ENCODE data around the gene MPRIP.

Gene MPRIP

DNA sequence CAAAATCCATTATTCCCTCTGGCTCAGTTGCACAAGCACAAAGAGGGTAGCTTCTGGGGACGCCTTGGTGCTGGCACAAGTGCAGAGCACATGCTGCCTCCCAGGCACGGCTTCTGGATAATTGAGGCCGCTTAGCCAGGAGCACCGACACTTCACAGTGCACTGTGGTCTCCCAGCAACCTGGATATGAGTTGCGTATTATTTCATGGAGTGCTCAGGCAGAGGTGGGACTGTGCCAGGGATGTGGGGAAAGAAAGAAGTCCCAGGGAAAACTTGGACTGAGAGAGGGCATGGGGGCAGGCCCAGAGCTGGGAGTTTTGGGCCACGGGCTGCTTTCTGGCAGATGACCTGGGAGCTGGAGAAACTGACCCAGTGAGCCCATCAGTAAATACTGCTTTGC is 37.5 kb downstream of the MPRIP start:
- Histone ChIP-seq H3K4me3 (ENCODE audit: low read length) (no peak overlapping the region), H3K36me3 (ENCODE audit: control insufficient read depth, low read depth, low read length) (peaks cover 10% of the 10 kb centered on the region), H3K27ac (ENCODE audit: low read length) (no peak overlapping the region), H3K27me3 (ENCODE audit: control insufficient read depth, insufficient read depth, low read length) (no peaks in the 10 kb centered on the region), H3K4me1 (ENCODE audit: control insufficient read depth, low read depth, low read length) (no peaks in the 10 kb centered on the region), H3K9ac (ENCODE audit: low read length) (no peak overlapping the region), H3K9me3 (ENCODE audit: control insufficient read depth, low read depth, low read length) (no peaks in the 10 kb centered on the region)

DNA sequence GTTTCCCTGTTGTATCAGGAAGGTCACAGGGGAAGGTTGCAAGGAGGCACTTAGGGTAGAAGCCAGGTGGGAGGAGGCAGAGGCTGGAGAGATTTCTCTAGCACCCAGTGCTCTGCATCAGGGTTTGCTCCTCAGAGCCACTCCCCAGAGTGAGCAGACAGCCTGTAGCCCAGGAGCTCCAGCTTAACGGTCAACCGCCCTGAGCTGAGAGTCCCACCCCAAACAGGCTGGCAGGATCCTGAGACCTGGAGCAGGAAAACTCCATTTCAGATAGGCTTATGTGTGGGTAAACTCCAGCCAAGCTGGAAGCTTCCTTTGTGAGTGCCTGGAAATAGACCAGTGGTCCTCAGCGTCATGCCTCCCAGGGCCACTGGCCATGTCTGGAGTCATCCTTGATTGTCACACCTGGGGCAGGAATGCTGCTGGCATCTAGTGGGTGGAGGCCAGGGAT is 37.9 kb downstream of the MPRIP start:
- Histone ChIP-seq H3K27ac (ENCODE audit: low read length) (no peak overlapping the region), H3K9ac (ENCODE audit: low read length) (no peak overlapping the region), H3K4me1 (ENCODE audit: control insufficient read depth, low read depth, low read length) (no peaks in the 10 kb centered on the region)

DNA sequence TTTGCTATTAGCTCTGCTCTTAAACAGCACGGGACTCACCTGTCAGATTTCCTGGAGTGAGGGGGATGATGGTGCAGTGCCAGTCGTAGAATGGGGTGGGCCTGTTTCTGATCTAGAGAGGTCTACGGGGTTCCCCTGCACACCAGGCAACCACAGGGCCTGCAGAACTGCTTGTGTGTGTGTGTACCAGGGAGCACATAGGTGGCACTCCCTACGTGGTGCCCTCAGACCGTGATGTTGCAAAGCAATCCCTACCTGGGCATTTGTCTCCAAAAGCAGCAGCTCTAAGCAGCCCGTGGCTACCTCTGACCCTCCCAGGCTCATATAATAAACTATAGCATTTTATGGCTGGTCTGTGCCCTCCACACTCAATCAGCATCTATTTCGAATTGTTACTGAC is 38.5 kb downstream of the MPRIP start:
- Histone ChIP-seq H3K4me3 (ENCODE audit: low read length) (no peak overlapping the region), H3K36me3 (ENCODE audit: control insufficient read depth, low read depth, low read length) (peaks cover 10% of the 10 kb centered on the region), H3K9me3 (ENCODE audit: control insufficient read depth, low read depth, low read length) (no peaks in the 10 kb centered on the region), H3K9ac (ENCODE audit: low read length) (no peak overlapping the region), H3K27ac (ENCODE audit: low read length) (no peak overlapping the region), H3K4me1 (ENCODE audit: control insufficient read depth, low read depth, low read length) (no peaks in the 10 kb centered on the region), H3K27me3 (ENCODE audit: control insufficient read depth, insufficient read depth, low read length) (no peaks in the 10 kb centered on the region)

More for the DNA sequence above, 37.9 kb downstream of the MPRIP start:
- no peak overlapping the region for H3K4me3 ChIP-seq (ENCODE audit: low read length)
- H3K36me3 ChIP-seq (ENCODE audit: control insufficient read depth, low read depth, low read length): peaks cover 10% of the 10 kb centered on the region
- H3K27me3 ChIP-seq (ENCODE audit: control insufficient read depth, insufficient read depth, low read length): no peaks in the 10 kb centered on the region
- no peaks in the 10 kb centered on the region for H3K9me3 ChIP-seq (ENCODE audit: control insufficient read depth, low read depth, low read length)

DNA sequence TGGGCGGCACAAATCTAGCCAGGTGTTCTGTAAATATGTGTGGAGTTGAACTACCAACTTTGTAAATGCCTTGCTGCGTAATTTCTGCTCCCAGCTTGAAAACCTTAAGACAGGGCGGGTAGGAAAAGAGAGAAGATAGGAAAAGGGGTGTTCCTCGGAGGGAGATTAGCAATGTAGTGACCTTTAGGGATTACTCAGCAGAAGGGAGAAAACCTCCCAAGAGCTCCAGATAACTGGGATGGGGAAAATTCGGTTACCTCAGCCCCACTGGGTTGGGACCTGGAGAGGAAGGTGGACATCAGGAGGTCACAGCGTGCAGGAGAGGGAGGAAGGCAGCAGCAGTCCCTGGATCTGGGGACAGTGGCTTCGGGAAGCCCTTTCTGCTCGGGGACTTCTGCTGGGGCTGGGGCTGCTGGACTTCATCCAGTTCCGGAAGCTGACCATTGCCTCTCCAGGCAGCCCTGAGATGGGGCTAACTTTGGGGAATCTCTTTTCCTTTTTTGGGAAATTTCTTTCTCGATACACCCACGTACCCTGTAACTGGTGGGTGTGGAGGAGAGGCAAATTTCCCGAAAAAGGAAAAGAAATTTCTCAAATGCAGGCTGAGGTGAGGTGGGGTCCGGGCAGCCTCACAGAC is 39.2 kb downstream of the MPRIP start:
- Histone ChIP-seq H3K27ac (ENCODE audit: low read length) (no peak overlapping the region), H3K9ac (ENCODE audit: low read length) (no peak overlapping the region), H3K27me3 (ENCODE audit: control insufficient read depth, insufficient read depth, low read length) (no peaks in the 10 kb centered on the region), H3K4me3 (ENCODE audit: low read length) (no peak overlapping the region), H3K9me3 (ENCODE audit: control insufficient read depth, low read depth, low read length) (no peaks in the 10 kb centered on the region), H3K4me1 (ENCODE audit: control insufficient read depth, low read depth, low read length) (no peaks in the 10 kb centered on the region), H3K36me3 (ENCODE audit: control insufficient read depth, low read depth, low read length) (peaks cover 10% of the 10 kb centered on the region)

DNA sequence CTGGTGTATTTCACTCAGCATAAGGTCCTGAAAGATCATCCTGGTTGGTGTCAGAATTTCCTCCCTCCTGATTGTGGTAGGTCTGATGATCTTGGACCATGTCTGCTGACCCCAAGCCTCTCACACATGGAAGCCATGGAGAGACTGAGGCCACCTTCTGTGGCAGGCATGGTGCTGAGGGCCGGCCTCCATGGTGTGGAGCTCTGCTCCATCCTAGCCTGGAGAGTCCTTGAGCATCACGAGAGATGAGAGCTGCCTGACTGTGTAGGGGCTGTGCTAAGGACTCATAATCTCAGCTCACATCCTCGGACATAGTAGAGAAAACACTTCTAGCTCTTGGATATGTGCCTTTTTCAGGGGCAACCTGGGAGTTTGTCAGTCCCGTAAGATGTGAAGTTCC is 40.6 kb downstream of the MPRIP start:
- H3K36me3 ChIP-seq (ENCODE audit: control insufficient read depth, low read depth, low read length): peaks cover 8% of the 10 kb centered on the region
- H3K4me1 ChIP-seq (ENCODE audit: control insufficient read depth, low read depth, low read length): no peaks in the 10 kb centered on the region
- no peaks in the 10 kb centered on the region for H3K27me3 ChIP-seq (ENCODE audit: control insufficient read depth, insufficient read depth, low read length)
- H3K9me3 ChIP-seq (ENCODE audit: control insufficient read depth, low read depth, low read length): no peaks in the 10 kb centered on the region
- no peak overlapping the region for H3K4me3 ChIP-seq (ENCODE audit: low read length)
- H3K27ac ChIP-seq (ENCODE audit: low read length): no peak overlapping the region
- no peak overlapping the region for H3K9ac ChIP-seq (ENCODE audit: low read length)

DNA sequence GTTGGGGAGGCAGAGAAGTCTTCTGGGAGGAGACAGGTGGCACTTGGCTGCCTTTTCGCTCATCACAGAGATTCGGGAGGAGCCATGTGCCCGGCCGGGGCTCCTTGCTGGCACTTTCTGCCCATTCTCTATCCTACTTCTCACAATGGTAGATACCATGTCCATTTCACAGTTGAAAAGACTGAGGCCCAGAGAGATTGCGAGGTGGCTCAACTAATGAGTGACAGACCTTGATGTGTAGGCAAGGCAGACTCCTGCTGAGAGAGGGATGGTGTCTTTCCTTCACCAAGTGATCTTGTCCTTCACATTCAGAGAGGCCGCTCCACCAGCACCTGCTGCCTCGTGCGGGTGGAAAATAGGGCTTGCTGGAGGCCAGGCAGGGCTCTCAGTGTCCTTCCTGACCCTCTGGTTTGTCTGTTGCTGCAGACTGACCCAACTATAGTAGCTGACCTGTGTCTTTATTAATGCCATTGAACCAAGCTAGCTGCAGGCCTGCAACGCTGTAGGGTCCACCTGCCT is 42.1 kb downstream of the MPRIP start:
- H3K27ac ChIP-seq (ENCODE audit: low read length): no peak overlapping the region
- no peaks in the 10 kb centered on the region for H3K9me3 ChIP-seq (ENCODE audit: control insufficient read depth, low read depth, low read length)
- H3K4me1 ChIP-seq (ENCODE audit: control insufficient read depth, low read depth, low read length): no peaks in the 10 kb centered on the region
- H3K9ac ChIP-seq (ENCODE audit: low read length): no peak overlapping the region
- no peaks in the 10 kb centered on the region for H3K27me3 ChIP-seq (ENCODE audit: control insufficient read depth, insufficient read depth, low read length)
- H3K4me3 ChIP-seq (ENCODE audit: low read length): no peak overlapping the region
- peaks cover 4% of the 10 kb centered on the region for H3K36me3 ChIP-seq (ENCODE audit: control insufficient read depth, low read depth, low read length)

DNA sequence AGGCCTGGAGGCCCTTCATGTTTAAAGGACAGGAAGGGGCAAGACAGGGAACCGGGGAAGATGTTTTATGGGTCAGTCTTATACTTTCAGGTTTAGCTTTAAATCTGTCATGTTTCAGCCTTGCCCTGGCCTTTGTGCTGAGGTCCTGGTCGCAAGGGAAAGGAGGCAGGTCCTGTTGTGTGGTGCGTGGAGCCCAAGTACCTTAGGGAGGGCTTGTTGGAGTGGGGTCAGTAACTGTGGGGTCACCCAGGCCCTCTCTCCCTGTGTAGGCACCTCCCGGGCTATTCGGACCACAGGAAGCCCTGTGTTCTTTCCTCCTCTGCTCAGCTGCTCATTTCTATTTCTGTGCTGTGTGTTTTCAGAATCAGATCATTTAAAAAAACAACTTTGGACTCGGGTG is 42.7 kb downstream of the MPRIP start:
- Histone ChIP-seq H3K9ac (ENCODE audit: low read length) (no peak overlapping the region), H3K27ac (ENCODE audit: low read length) (no peak overlapping the region)

DNA sequence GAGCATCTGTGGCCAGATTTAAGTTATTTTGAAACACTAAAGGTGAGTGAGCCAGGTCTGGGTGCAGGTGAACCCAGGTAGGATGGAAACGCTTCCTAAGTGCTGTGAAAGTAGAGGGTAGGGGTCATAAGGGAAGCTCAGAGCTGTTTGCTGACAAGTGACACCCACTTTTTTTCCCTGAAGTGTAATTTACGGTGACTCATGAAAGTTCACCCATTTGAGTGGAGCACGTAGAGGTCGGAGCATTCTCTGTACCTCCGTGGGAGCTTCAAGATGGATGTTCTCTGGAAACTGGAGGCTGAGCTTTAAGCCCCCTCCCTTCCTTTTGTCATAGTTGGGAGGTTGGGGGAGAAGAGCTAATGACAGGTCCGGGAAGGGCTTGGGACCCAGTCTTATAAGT is 44.3 kb downstream of the MPRIP start:
- Histone ChIP-seq H3K27ac (ENCODE audit: low read length) (no peak overlapping the region), H3K9me3 (ENCODE audit: control insufficient read depth, low read depth, low read length) (no peaks in the 10 kb centered on the region), H3K9ac (ENCODE audit: low read length) (no peak overlapping the region), H3K27me3 (ENCODE audit: control insufficient read depth, insufficient read depth, low read length) (no peaks in the 10 kb centered on the region), H3K4me3 (ENCODE audit: low read length) (no peak overlapping the region), H3K36me3 (ENCODE audit: control insufficient read depth, low read depth, low read length) (peaks cover 4% of the 10 kb centered on the region), H3K4me1 (ENCODE audit: control insufficient read depth, low read depth, low read length) (no peaks in the 10 kb centered on the region)

More for the DNA sequence above, 42.7 kb downstream of the MPRIP start:
- H3K4me1 ChIP-seq (ENCODE audit: control insufficient read depth, low read depth, low read length): no peaks in the 10 kb centered on the region
- H3K27me3 ChIP-seq (ENCODE audit: control insufficient read depth, insufficient read depth, low read length): no peaks in the 10 kb centered on the region
- H3K36me3 ChIP-seq (ENCODE audit: control insufficient read depth, low read depth, low read length): peaks cover 4% of the 10 kb centered on the region
- H3K9me3 ChIP-seq (ENCODE audit: control insufficient read depth, low read depth, low read length): no peaks in the 10 kb centered on the region
- no peak overlapping the region for H3K4me3 ChIP-seq (ENCODE audit: low read length)

DNA sequence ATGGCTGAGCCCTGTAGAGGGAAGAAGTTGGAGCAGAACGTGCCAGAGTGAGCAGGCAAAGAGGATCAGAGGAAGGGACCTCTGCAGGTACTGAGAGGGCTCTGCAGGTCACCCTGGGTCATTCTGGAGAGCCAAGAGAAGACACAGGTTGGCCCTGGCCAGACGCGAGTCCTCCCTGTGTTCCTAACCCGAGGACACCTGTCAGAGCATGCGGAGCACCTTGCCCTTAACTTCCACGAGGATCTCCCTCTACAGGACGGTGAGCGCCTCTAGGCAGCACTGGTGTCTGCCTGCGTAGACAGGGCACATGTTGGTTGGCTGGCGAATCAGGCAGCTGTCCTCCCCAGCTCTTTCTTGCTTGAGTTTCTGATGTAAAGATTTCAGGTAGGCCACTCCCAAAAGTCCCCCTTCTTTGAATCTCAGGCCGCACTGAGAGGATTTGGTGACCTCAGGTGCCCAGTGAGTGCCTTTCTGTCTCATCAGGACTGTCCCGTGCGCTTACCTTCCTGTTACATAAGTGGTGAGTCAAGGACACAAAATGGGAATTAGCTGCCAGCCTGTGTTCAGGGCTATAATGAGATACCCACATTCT is 45.3 kb downstream of the MPRIP start:
- peaks cover 4% of the 10 kb centered on the region for H3K36me3 ChIP-seq (ENCODE audit: control insufficient read depth, low read depth, low read length)

DNA sequence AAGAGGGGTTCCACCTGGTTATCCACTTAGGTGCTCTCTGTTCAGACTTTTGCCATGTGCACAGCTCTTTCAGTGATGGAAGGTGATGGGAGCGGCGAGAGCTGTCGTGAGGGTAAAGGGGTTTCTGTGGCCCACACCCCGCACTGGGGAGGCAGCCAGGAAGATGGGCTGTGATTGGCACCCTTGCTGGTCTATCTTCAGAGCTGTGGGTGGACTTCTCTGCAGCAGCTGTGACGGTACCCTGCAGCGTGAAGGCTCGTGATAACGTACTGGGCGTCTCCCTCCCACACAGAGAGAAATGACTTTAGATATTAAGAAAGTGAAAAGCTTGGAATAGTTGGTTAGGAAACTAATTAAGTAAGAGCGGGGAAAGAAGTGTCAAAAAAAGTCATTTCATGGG is 45.8 kb downstream of the MPRIP start:
- Histone ChIP-seq H3K36me3 (ENCODE audit: control insufficient read depth, low read depth, low read length) (no peaks in the 10 kb centered on the region), H3K9ac (ENCODE audit: low read length) (no peak overlapping the region), H3K27ac (ENCODE audit: low read length) (no peak overlapping the region), H3K9me3 (ENCODE audit: control insufficient read depth, low read depth, low read length) (no peaks in the 10 kb centered on the region), H3K4me3 (ENCODE audit: low read length) (no peak overlapping the region), H3K27me3 (ENCODE audit: control insufficient read depth, insufficient read depth, low read length) (no peaks in the 10 kb centered on the region), H3K4me1 (ENCODE audit: control insufficient read depth, low read depth, low read length) (peaks cover 10% of the 10 kb centered on the region)

More for the DNA sequence above, 45.3 kb downstream of the MPRIP start:
- Histone ChIP-seq H3K27me3 (ENCODE audit: control insufficient read depth, insufficient read depth, low read length) (no peaks in the 10 kb centered on the region), H3K27ac (ENCODE audit: low read length) (no peak overlapping the region), H3K4me1 (ENCODE audit: control insufficient read depth, low read depth, low read length) (peaks cover 7% of the 10 kb centered on the region), H3K9ac (ENCODE audit: low read length) (no peak overlapping the region), H3K9me3 (ENCODE audit: control insufficient read depth, low read depth, low read length) (no peaks in the 10 kb centered on the region), H3K4me3 (ENCODE audit: low read length) (no peak overlapping the region)

DNA sequence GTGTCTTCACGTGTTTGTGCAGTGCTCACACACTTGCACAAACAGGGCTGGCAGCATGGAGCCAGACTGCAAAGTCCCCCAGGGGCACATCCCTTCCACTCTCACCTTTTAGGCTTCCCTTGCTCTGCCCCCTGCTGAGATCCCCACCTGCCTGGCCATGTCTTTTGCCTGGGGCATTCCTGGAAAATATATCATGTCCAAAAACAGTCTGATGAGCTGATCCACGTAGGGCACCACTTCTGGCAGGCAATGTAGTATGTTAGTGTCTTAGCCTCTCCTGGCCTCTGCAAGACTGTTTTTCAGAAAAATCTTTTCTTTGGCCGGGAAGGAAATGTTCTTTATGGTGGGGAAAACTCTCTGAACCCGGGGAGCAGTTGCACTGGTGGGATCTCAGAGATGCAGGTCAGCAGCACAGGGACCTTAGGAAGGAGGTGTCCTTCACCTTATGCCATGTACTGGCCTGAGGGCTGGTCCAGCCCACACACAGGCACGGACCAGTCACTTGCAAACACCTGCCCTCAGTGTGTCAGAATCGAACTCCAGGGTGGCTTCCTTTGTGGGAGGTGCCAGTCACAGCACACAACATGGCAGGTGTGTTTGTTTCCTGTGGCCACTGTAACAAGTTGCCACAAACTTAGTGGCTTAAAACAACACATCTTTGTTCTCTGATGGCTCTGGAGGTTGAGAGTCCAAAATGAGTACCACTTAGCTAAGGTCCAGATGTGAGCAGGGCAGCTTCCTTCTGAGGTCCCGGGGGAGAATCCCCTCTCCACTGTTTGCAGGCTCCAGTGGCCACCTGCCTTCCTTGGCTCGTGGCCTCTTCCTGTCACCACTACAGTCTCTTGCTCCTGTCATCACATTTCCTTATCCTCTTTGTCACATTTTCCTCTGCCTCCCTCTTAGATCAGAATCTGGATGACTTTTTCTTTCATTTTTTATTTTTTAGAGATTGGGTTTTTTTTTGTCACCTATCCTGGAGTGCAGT is 46.6 kb downstream of the MPRIP start:
- no peak overlapping the region for H3K27ac ChIP-seq (ENCODE audit: low read length)
- H3K4me1 ChIP-seq (ENCODE audit: control insufficient read depth, low read depth, low read length): peaks cover 13% of the 10 kb centered on the region
- H3K27me3 ChIP-seq (ENCODE audit: control insufficient read depth, insufficient read depth, low read length): no peaks in the 10 kb centered on the region
- no peaks in the 10 kb centered on the region for H3K36me3 ChIP-seq (ENCODE audit: control insufficient read depth, low read depth, low read length)
- no peaks in the 10 kb centered on the region for H3K9me3 ChIP-seq (ENCODE audit: control insufficient read depth, low read depth, low read length)
- no peak overlapping the region for H3K9ac ChIP-seq (ENCODE audit: low read length)
- no peak overlapping the region for H3K4me3 ChIP-seq (ENCODE audit: low read length)
